VCaP (cell line): ENCODE data around the gene MAFF.
A peak's percentile ranks its signal among the peaks of the same experiment; 100 is the strongest.
"Not testable (repeated sequence)": the region's sequence is repeated elsewhere in the genome, so short reads cannot be mapped to it uniquely, and the experiment has no call there.

Experiments used
- H3K27ac ChIP-seq: fragments of 450-650 bp; 2 replicates; pipeline ENCODE4 v1.5.1; 2017
- TF ChIP-seq, protein P1 (sequence below): fragments of 450-650 bp; conservative IDR thresholded peaks from 2 replicates; pipeline ENCODE4 v1.5.1; 2017; ENCODE audit warnings: mild to moderate bottlenecking, moderate library complexity

The MAFF gene

DNA sequence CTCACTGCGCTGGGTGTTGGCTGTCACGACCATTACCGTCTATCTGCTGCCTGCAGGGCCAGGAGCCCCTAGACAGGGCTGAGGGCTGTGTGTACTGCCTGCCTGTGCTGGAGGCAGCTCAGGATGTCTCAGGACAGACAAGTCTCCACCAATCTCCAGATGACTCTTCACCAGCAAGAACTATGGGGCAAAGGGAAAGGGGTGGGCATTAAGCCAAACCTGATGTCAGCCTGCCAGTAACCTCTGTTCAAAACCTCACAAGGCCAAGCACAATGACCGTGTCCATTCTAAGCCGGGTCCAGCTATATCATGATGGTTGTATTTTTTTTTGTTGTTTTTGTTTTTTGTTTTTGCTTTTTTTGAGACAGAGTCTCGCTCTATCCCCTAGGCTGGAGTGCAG, 31.6 kb downstream of the MAFF start:
- TF ChIP-seq, protein P1, sequence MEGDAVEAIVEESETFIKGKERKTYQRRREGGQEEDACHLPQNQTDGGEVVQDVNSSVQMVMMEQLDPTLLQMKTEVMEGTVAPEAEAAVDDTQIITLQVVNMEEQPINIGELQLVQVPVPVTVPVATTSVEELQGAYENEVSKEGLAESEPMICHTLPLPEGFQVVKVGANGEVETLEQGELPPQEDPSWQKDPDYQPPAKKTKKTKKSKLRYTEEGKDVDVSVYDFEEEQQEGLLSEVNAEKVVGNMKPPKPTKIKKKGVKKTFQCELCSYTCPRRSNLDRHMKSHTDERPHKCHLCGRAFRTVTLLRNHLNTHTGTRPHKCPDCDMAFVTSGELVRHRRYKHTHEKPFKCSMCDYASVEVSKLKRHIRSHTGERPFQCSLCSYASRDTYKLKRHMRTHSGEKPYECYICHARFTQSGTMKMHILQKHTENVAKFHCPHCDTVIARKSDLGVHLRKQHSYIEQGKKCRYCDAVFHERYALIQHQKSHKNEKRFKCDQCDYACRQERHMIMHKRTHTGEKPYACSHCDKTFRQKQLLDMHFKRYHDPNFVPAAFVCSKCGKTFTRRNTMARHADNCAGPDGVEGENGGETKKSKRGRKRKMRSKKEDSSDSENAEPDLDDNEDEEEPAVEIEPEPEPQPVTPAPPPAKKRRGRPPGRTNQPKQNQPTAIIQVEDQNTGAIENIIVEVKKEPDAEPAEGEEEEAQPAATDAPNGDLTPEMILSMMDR = no peak
- H3K27ac ChIP-seq = no peak overlapping the region

DNA sequence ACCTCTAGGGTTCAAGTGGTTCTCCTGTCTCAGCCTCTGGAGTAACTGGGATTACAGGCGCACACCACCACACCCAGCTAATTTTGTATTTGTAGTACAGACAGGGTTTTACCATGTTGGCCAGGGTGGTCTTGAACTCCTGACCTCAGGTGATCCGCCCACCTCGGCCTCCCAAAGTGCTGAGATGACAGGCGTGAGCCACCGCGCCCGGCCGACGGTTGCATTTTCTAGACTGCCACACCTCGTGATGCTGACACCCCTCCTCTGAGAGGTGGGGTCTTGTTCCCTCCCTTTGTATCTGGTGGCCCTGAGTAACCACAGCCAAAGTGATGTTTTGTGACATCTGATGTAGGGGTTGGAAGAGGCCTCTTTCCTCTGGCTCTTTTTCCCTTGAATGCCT, 32.1 kb downstream of the MAFF start:
- H3K27ac ChIP-seq = not testable (repeated sequence)

DNA sequence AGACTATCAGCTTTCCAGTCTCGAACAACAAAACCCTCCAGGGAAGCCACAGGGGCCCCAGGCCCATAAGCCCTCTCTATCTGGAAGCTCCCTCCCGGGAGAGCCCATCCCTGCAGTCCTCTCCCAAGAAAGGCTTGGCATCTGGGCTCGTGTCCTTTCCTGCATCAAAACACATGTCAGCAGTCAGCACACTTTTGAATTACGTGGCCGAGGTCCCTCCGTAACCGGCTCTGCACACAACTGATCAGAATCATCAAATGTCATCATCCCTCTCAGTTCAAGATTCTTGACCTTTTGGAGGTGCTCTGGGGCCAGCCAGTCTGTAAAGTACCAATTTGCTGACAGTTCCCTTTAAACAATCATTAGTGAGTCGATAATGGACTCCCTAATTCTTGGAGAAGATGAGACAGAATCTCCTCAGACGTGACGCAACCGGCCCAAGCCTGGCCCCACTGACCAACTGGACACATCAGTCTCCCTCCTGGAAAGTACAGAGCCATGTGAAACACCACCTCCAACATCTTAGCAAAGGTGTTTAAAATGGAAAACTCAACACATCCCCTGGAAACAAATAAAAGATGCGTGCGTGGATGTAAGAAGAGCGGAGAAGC, 33.6 kb downstream of the MAFF start:
- TF ChIP-seq, protein P1 = no peak
- H3K27ac ChIP-seq = peak overlapping the region; percentile 76; the same call in 1 of the 2 replicates

DNA sequence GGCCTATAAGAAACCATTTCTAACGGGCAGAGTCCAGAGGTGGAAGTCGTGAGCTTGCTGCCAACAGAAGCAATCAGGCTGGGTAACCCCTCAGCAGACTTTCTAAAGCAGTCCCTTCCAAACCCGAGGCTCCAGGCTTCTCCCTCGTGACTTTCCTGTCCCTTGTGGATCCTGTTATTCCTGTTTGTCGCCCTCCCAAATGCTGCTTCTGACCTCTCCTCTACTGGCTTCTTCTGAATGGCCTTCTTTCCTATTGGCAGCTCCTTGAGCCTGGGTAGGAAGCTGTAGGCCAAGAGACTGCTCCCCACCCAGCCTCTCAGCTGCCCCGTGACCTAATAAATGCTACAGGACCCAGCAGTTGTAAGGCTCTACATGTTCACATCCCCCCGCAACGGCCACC, 35.0 kb downstream of the MAFF start:
- H3K27ac ChIP-seq = peak overlapping the region; percentile 76
- TF ChIP-seq, protein P1 = no peak

DNA sequence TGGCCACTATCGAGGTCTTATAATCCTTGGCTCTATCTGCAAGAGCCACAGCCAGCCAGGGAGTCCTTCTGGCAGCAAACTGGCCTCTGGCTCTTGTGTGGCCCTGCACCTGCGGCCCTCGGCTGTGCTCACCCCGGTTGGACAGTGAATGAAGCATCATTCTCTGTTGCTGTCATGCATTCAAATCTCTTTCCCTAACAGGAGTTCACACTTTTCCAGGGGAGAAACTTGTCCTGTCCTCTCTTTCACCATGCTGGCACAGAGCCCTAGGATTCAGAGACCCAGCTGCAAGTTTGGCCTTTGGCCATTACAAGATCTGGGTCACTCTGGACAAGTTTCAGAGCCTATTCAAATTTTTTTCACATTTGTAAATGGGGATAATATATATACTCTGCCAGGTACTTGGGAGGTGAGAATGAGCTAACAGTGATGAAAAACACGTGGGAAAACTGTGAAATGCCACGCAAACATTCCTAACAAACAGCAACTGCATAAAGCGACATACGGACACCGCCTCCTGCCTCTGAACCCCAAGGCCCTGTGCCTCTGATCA, 36.8 kb downstream of the MAFF start:
- H3K27ac ChIP-seq = no peak overlapping the region
- TF ChIP-seq, protein P1 = no peak

DNA sequence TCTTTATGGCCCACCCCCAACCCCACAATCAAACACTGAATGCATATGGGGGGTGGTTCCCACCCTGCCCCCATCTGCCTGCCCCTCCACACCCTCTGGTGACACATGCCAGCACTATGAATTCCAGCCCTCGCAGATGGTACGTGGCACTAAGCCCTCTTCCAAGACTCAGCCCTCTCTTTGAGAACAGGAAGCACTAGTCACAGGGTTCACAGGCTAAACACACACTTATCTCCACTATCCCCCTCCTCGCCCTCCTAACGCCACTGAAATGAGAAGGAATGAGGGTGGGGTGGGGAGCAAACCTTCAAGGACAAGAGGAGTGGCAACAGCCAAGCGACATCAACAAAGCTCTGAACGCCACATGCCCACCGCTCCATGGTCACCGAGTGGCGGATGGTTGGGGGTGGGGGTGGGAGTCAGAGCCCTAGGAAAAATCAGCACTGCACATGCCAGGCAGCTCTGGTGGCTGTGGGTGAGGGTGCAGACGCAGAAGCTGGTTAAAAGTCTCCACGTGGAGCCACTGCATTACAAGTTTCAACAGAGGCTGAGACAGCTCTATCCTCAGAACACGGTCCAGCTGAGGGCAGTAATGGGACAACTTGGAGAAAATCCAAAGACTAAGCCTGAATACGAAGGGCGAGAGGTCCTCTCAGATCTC, 37.4 kb downstream of the MAFF start:
- TF ChIP-seq, protein P1 = no peak; the same call in 1 of the 2 replicates
- no peak overlapping the region for H3K27ac ChIP-seq

DNA sequence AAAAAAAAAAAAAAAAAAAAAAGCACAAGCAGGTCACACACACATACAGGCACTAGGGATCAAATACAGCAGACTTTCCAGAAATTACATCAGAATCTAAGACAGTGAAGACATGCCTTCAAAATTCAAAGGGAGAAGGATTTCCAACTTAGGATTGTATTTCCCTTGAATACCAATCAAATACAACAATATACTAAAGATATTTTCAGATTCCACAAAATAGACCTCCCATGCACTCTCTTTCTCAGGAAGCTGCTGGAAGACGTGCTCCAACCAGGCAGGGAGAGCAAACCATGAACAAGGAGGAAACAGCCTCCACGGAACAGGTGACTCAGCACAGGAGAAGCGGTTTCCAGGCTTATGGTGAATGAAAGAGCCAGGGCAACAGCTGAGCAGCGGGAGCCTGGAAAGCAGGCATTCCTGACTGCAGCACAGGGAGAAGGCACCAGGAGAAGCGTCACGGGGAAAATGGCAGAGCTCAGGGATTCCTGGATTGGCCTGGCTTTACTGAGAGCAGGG, 39.0 kb downstream of the MAFF start:
- H3K27ac ChIP-seq = no peak overlapping the region
- TF ChIP-seq, protein P1 = no peak
